Colonic mucosa (tissue), 4 donors: Measurements from ENCODE around the gene GDPD5. TPM values are rescaled to one million over a fixed set of nuclear protein-coding genes. Genes with fewer than 3 reads are reported as not detected.

Source experiments
- DNase-seq: peaks from one replicate; pipeline ENCODE4 v3.0.0-alpha.2; 2020
- H3K27ac ChIP-seq: fragments of 200-600 bp; one replicate; pipeline ENCODE4 v1.8.0; 2021
- H3K27me3 ChIP-seq: fragments of 200-600 bp; one replicate; pipeline ENCODE4 v1.8.0; 2021
- H3K36me3 ChIP-seq: fragments of 200-600 bp; one replicate; pipeline ENCODE4 v1.8.0; 2021
- H3K4me1 ChIP-seq: fragments of 200-600 bp; one replicate; pipeline ENCODE4 v1.8.0; 2021; ENCODE audit warnings: mild to moderate bottlenecking
- H3K4me3 ChIP-seq: fragments of 200-600 bp; one replicate; pipeline ENCODE4 v1.8.0; 2021
- H3K9ac ChIP-seq, 2 donors: one replicate each; pipeline ENCODE4 v1.7.0; 2013; ENCODE audit warnings: control low read depth in 2 of 2, low read depth in 2 of 2, low read length in 2 of 2
- H3K9me3 ChIP-seq: fragments of 200-600 bp; one replicate; pipeline ENCODE4 v1.8.0; 2021
- CTCF ChIP-seq: fragments of 200-600 bp; IDR thresholded peaks from one replicate; pipeline ENCODE4 v1.8.0; 2022; ENCODE audit warnings: antibody characterized with exemption, mild to moderate bottlenecking
- intact Hi-C: fragments of 100-400 bp; cut with DNase I; formaldehyde crosslinking; loops from one replicate; pipeline ENCODE4 v1.14.1; 2022
- total RNA-seq, 2 donors: library from RNA; stranded (reverse); fragmentation: NEBNext Ultra II Directional in 1 of 2; extraction: Animal tissue kit (Norgen Biotek cat#: 25700) in 1 of 2; gene quantifications; one replicate each; pipeline ENCODE4 v1.2.1, GENCODE V29; 2021
- donor health status: healthy.
- donor health status: DM: no; HTN: no; CAD: no.
- donor health status: DM: no; HTN: no; CAD: no.

GDPD5 gene
- total RNA-seq, 2 donors from 2014 or later = 2.6 to 4.1 TPM

- TF ChIP-seq CTCF = no peak
- Histone ChIP-seq H3K4me3 (no peak overlapping the region), H3K27me3 (no peaks in the 10 kb centered on the region), H3K36me3 (no peaks in the 10 kb centered on the region), H3K4me1 (no peaks in the 10 kb centered on the region), H3K27ac (no peak overlapping the region), H3K9ac (no peak overlapping the region), H3K9me3 (no peaks in the 10 kb centered on the region)
- DNase-seq = no peak
- intact Hi-C loops = no loop called here
These were observed 23.6 kb downstream of the GDPD5 start for GRCh38 chr11:75502138-75502537.

- DNase-seq = no peak
- no peaks in the 10 kb centered on the region for H3K4me1 ChIP-seq
- no peak overlapping the region for H3K9ac ChIP-seq
- intact Hi-C loops = no loop called here
- H3K27me3 ChIP-seq = no peaks in the 10 kb centered on the region
- no peaks in the 10 kb centered on the region for H3K9me3 ChIP-seq
- no peaks in the 10 kb centered on the region for H3K36me3 ChIP-seq
- TF ChIP-seq CTCF = no peak
- H3K27ac ChIP-seq = no peak overlapping the region
- H3K4me3 ChIP-seq = no peak overlapping the region
These were observed 25.0 kb downstream of the GDPD5 start for GRCh38 chr11:75500742-75501141.

DNA sequence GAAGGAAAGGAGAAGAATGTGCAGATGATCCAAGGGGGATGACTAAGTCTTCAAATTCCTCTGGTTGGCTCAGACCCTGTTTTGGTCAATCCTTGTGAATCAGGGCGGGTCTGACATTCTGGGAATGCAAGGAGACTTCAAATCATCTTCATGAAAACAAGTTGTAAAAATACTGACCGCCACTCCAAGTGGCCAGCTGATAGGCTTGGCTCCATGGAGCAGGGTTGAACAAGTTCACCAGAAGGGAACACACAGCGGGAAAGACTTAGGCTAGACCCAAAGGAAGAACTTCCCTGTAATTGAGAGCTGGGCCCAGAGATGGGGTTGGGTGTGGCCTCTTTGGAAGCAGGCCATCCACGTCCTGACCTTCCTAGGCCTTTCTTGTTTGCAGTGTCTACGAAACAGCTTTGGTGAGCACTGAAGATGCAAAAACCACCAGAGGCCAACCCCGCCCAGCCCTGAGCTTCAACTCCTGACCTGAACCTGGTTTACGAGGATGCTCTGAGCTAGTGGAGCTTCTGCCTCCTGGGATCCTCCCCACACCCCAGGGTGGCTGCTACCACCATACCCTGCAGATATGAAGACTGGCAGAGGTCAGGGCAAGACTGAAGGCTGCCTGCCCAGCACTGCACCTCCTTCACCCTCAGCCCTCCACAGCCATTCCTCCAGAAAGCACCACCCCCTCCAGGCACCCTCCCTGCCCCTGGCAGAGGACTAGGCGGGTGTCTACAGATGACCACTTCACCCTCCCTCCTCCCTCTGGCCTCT, 26.1 kb downstream of the GDPD5 start:
- Histone ChIP-seq H3K9ac (no peak overlapping the region), H3K27me3 (no peaks in the 10 kb centered on the region), H3K9me3 (no peaks in the 10 kb centered on the region), H3K36me3 (no peaks in the 10 kb centered on the region), H3K4me3 (no peak overlapping the region), H3K27ac (peak overlapping the region; percentile 12), H3K4me1 (no peaks in the 10 kb centered on the region)
- intact Hi-C loops = no loop called here
- TF ChIP-seq CTCF = no peak
- peak; percentile 31 for DNase-seq

- Histone ChIP-seq H3K36me3 (no peaks in the 10 kb centered on the region), H3K9me3 (no peaks in the 10 kb centered on the region), H3K9ac (no peak overlapping the region), H3K4me3 (no peak overlapping the region), H3K27ac (no peak overlapping the region), H3K4me1 (no peaks in the 10 kb centered on the region), H3K27me3 (no peaks in the 10 kb centered on the region)
- DNase-seq = no peak
- TF ChIP-seq CTCF = no peak
- intact Hi-C loops = no loop called here
These were observed 27.0 kb downstream of the GDPD5 start for GRCh38 chr11:75498556-75499255.

DNA sequence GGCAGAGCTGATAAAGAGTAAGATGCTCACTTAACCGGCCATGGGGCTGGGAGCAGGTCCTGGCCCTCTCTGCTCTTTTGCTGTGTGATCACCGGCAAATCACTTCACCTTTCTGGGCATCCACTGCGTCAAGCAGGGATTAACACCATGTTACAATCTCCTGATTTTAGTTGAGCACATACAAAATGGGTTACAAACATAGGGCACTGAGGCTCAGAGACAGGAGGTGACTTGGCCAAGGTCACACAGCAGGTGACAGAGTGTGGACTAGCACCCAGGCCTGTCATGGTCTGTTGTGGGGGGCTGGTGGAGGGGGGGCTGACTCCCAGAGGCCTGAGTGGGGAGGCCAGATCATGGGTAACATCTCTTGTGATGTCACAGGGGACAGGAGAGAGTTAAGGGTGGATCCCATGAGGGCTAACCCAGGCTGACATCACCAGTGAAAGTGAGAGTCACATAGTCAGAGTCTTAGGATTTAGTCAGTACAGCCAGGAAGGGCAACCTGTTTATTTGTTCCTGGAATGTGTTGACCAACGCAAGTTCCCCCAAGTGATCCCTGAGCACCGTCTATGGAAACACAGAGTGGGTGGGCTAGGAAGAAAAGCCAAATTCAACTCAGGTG, 27.8 kb downstream of the GDPD5 start:
- H3K36me3 ChIP-seq = no peaks in the 10 kb centered on the region
- no peaks in the 10 kb centered on the region for H3K9me3 ChIP-seq
- no peaks in the 10 kb centered on the region for H3K27me3 ChIP-seq
- no peak overlapping the region for H3K9ac ChIP-seq
- no peak for DNase-seq
- H3K27ac ChIP-seq = no peak overlapping the region
- H3K4me3 ChIP-seq = no peak overlapping the region
- H3K4me1 ChIP-seq = no peaks in the 10 kb centered on the region
- intact Hi-C loops = no loop called here
- TF ChIP-seq CTCF = no peak
